ENCODE data around the gene TBC1D12.
"Not testable (repeated sequence)": the region's sequence is repeated elsewhere in the genome, so short reads cannot be mapped to it uniquely, and the experiment has no call there.

Gene TBC1D12

DNA sequence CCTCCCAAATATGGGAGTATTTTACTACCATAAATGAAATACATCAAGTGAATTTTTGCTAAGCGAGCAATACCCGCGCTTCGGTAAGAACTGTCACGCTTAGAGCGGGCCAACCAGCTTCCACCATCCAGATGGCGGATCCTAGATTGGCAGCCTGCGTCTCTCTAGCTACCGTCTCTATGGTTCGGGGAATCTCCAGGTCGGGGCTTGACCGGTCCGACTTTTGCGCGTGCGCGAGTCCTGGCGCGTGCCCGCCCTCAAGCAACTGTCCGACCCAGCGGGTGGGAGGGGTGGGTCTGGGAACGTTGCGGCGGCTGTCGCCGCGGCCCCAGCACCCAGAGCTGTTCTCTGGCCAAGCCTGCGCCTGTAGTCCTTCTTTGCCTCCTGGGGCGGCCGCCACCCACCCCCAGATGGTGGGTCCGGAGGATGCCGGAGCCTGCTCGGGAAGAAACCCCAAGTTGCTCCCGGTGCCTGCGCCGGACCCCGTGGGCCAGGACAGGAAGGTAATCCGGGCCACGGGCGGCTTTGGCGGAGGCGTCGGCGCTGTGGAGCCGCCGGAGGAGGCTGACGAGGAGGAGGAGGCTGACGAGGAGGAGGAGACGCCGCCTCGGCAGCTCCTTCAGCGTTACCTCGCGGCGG, at the start of gene TBC1D12:
Gene TBC1D12 (plus strand): TSS at position 338 of the 639 bp plus-strand sequence. CDS start 73 bp downstream, at position 411.
- DNase-seq: no peak

DNA sequence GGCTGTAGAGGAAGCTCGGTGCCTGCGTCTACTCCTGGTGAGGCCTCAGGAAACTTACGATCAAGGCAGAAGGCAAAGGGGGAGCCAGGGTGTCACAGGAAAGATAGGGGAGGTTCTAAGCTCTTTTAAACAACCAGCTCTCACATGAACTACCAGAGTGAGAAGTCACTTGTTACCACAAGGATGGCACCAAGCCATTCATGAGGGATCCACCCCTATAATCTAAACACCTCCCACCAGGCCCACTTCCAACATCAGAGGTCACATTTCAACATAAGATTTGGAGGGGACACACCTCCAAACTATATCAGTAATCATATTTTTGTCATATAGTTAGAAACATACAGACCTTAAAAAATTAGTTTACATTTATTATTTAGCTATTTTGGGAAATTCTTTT, 49.0 kb upstream of the TBC1D12 start:
- no peak for DNase-seq

DNA sequence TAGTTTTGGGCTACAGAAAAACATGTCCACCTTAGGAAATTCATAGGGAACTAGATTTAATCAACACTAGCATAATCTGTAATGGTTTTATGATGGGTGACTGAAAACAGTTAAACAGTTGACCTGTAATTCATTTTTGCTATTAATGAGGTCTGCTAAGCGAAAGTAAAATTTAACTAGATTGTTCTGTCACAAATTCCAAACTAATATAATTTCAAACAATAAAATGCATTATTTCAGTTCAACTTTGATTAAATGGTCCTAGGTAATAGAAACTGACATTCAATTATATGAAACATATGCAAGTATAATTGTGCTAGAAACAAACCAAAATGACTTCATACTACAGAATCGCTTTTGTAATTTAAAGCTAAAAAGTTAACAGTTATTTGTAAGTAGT, 46.5 kb upstream of the TBC1D12 start:
- no peak for DNase-seq

DNA sequence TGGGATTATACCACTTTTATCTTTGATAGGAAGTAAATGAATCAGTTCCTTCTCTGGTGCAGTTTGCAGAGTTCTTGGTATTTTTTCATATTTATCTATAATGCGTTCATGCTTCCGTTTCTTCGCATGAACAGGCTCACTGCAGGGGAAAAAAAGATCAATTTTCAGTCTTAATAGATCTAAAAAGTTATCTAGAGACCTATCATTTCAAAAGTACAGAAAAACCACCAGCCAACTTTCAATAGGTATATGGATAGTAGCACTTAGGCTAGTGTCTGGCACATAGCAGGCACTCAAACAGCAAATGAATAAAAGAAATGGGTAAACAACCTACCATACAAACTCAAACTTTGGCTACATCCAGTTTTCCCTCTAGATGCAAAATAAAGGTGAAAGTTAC, 45.1 kb upstream of the TBC1D12 start:
- no peak for DNase-seq

DNA sequence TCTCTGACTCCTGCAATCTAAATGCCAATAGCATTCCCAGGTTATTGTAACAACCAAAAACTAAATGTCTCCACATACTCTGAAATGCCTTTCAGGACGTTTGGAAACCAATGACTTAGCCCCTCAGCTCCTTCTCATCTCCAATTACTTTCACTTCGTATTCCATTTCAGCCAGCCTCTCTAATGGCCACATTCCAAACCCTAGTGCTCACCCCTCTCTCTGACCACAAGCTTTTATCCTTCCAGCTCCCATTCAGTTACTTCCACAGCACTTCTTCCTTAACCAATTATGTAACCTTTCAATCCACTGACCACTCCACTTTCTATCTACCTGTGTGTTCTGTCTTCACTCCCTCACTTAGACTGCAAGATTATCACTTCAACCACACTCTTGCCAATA, 43.9 kb upstream of the TBC1D12 start:
- no peak for DNase-seq

DNA sequence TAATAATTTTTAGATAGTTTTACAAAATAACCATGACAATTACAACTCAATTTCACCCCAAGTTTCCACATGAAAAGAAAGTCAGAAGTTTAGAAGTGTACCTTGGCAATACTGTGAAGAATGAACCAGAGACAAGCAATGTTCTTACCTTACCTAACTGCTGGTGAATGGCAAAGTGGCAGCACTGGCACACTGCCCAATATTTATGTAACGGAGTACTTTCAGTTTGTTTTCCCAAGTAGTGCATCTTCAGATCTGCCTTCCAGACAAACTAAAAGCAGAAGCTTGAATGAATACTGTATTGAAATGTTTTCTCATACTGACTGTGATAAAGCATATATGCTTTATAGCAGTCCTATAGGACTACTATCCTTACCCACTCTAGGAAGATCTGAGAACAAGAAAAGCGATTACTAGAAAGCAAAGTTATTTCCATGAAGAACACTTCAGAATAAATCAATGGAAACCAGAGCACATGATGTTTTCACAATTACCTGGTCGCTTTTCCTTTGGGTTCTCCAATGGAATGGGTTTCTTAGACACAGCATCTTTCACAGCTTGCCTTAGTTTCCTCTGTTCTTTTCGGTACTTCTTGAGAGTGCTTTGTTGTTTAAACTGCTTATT, 41.1 kb upstream of the TBC1D12 start:
- DNase-seq: no peak

DNA sequence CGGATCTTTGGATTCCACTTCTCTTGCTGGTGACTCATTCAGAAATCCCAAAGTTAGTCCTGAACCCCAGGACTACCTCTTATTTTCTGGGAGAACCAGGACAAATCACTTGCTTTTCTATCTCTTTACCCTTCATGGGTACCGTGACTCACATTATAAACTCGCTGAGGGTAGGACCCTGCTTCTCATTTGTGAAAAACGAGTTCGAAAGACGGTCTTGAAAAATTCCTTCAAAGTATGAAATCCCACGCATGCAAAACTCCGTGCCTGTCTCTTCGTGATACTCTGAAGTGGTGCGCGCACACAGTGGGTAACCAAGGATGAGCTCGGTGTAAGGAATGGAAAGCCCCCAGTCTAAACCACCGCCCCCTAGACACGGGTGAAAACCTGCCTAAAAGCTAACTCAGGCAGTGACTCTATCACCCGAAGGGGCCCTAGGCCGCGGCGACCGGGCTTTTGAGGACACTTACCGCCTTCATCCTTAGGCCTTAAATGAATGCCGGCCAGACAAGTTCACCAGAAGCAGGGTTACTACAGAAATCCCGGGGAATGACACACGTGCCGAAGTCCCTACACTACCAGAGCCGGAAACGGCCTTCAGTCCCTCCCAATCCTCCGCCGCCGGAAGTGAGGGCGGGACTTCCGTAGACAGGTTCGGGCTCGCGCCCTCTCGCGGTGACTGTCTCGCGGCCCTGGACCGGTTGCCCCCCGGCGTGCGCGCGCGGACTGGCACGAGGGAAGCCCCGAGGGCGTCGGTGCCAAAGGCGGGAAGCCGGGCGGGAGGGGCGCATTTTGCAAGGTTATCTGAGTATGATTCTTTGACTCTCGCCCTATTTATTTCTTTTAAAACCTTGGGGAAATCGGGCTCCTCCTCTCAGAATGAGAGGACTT, 39.7 kb upstream of the TBC1D12 start, which contains the start of gene NOC3L:
Gene NOC3L (minus strand): TSS at position 580 of the 891 bp plus-strand sequence. CDS start 101 bp downstream, at position 479.
- DNase-seq: peak; percentile 92

DNA sequence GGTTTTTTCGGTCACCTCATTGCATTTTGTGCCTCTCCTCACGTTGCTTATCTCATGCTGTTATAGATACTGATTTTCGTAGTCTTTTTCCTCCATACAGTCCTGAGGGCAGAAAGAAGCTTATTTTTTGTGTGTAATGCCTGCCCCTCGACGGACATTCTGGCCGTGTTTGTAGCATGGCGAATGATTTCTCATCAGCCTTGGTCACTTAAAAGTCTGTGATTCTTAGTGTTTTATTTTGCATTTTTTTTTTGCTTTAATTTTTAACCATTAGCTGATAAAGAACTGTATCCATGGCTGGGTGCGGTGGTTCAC, 39.1 kb upstream of the TBC1D12 start:
- DNase-seq: no peak

DNA sequence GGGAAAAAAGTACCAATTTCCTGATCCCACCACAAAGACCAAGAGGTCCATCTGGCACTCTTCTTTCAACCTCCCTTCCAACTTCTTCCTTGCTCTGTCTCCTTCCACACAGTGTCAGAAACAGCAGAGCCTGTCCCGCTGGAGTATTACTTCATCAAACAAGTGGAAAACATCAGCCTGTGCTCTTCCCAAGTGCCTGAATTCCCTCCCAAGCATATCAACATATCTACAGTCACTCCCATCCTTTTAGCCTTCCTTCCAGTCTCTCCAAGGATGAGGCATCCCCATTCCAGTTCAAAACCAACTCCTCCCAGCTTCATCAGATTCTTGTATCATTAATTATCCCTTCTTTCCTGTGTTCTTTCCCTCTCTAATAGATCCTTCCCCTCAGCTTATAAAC, 37.9 kb upstream of the TBC1D12 start:
- DNase-seq: no peak

DNA sequence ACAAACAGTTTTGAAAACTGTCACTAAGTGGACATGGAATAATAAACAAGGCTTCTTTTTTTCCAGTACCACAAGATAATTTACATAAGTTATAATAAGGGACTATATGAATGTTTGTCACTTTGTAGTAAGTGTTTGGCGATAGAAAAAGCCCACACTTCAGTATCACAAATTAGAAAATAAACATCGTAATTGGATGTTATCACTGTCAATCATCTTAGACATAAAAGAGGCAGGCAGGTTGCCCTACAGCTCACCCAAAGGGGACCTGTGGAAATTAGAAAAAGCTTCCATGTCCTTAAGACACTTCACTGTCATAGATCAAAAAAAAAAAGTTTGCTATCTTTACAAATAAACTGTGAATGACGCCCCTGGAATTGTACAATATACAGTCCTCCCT, 36.0 kb upstream of the TBC1D12 start:
- no peak for DNase-seq

DNA sequence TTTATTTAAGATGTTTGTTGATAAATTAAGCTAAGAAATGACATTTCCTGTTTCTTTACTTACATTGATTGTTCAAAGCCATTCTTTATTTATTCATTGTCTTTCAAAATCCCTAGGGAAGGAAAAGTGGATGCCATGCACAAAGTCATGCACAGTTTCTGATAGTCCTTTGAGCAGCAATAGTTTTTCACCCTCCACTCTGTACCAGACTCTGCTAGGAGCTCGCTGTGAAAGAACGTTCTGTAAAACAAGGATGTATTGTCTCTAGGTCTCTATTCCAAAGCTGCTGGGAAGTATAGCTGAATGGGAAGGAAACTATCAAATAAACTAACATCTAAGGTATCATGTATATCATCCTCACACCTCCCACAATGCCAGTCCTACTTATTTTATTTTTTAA, 31.8 kb upstream of the TBC1D12 start:
- no peak for DNase-seq

DNA sequence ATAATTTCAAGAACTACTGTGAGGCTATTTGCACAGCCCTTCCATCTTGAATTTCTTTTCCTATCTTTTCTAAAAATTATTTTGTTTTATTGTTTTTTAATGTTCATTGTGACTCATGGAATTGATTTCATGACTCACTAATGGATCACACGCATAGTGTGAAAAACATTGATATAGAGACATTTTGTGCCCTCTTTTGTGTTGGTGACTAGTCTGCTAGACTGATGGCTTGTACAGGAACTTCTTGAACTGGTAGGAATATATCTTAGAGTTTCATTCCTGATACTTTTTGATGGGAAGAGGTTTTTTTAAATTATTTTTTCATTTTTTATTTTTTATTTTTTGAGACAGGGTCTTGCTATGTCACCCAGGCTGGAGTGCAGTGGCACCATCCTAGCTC, 27.0 kb upstream of the TBC1D12 start:
- DNase-seq: no peak

DNA sequence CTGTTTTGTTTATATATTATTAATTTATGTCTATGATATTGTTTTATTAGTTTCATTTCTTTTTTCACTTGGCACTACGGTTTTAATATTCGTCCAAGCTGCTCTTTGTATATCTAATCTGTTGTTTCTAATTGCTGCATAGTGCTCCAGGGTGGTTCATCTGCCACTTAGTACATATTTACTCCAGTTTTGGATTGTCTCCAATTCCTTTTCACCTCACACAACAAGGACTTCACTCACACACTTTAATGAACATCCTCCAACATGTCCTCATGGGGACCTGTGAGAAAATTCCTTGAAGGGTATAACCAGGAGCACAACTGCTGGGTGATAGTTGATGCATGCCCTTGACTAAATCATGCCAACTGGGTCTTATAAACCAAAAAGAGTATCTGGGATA, 25.5 kb upstream of the TBC1D12 start:
- DNase-seq: no peak

DNA sequence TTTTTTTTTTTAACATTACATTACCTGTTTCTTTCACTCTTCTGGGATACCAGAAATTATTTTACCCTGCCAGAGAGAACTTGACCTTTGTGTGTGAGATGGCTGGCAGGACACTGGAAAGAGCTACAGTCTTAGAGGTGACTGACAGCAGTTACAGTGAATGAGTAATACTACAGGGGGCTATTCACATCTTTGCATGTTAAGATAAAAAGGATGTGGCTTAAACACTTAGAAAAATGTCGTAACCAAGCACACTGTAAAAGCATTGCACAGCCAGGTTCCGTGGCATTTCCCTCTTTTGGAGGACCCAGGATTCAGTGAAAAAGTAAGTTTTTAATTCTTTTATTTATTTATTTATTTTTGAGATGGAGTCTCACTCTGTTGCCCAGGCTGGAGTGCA, 18.8 kb upstream of the TBC1D12 start:
- no peak for DNase-seq

DNA sequence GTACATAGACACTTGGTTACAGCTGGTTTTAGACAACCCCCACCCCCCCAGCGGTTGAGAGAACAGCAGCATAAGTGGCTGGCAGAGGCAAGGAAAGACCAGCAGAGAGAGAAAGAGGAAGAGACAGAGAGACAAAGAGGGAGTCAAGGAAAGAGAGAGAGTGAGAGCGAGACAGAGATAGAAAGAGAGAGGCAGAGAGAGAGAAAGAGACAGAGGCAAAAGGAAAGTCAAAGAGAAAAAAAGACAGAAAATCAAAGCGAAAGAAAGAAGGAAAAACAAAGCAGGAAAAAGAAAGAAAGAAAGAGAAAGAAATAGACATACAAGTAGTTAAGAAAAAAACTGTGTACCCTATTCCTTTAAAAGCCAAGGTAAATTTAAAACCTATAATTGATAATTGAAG, 16.6 kb upstream of the TBC1D12 start:
- DNase-seq: not testable (repeated sequence)

DNA sequence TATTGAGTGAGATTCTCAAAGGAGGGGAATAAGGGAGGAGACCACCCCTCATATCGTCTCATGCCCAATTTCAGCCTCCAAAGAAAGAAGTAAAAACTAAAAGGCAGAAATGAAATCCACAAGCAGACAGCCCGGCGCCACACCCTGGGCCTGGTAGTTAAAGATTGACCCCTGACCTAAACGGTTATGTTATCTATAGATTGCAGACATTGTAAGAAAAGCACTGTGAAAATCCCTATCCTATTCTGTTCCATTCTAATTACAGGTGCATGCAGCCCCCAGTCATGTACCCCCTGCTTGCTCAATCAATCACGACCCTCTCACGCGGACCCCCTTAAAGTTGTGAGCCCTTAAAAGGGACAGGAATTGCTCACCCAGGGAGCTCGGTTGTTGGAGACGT, 10.2 kb upstream of the TBC1D12 start:
- not testable (repeated sequence) for DNase-seq

DNA sequence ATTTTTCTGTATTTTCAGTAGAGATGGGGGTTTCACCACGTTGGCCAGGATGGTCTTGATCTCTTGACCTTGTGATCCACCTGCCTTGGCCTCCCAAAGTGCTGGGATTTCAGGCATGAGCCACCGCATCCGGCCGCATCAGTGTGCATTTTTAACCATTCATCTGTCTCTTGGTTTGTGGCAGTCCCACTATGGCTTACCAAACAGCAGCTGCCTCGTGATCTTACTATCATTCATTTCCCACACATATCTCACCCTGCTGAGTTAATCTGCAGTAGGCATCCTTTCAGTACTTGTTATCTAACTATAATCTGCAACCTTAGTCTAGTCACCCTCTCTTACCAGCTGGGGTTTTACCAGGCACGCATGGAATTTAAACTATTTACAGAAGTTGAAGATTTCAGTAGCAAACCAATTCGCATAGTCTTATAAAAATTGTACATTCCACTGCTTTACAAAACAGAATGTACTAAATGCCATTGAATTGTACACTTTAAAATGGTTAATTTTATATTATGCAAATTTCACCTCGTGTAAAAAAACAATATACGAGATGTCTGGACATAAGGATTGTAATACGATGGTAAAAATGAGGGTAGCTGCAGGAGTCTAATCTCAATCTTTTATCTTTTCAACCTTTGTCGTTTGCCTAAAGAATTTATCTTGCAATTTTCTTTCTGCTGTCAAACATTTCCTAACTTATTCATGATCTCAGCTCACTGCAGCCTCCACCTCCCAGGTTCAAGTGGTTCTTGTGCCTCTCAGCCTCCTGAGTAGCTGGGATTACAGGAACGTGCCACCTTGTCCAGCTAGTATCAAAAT, 4.6 kb upstream of the TBC1D12 start:
- no peak for DNase-seq

DNA sequence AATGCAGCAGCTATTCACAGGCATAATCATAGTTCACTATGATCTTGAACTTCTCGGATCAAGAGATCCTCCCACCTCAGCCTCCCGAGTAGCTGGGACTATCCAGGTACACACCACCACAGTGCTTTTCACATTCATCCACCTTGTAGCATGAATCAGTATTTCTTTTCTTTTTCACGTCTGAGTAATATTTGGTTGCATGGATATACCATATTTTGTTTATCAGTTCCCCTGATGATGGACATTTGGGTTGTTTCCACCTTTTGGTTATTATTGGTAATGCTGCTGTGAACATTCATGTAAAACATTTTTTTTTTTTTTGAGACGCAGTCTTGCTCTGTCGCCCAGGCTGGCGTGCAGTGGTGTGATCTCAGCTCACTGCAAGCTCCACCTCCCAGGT, 3.6 kb upstream of the TBC1D12 start:
- DNase-seq: no peak

DNA sequence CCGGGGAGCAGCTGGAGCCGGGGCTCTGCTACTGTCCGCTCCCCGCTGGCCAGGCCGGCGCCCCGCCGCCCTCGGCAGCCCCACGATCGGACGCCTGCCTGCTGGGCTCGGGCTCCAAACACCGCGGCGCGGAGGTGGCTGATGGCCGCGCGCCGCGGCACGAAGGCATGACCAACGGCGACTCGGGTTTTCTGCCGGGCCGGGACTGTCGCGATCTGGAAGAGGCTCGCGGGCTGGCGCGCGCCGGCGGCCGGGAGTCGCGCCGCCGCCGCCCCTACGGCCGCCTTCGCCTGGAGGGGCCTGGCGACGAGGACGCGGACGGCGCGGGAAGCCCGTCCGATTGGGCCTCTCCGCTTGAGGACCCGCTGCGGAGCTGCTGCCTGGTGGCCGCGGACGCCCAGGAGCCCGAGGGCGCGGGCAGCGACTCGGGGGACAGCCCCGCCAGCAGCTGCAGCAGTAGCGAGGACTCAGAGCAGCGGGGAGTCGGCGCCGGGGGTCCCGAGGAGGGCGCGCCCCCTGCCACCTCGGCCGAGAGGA, 570 bp downstream of the TBC1D12 start:
- DNase-seq: no peak

DNA sequence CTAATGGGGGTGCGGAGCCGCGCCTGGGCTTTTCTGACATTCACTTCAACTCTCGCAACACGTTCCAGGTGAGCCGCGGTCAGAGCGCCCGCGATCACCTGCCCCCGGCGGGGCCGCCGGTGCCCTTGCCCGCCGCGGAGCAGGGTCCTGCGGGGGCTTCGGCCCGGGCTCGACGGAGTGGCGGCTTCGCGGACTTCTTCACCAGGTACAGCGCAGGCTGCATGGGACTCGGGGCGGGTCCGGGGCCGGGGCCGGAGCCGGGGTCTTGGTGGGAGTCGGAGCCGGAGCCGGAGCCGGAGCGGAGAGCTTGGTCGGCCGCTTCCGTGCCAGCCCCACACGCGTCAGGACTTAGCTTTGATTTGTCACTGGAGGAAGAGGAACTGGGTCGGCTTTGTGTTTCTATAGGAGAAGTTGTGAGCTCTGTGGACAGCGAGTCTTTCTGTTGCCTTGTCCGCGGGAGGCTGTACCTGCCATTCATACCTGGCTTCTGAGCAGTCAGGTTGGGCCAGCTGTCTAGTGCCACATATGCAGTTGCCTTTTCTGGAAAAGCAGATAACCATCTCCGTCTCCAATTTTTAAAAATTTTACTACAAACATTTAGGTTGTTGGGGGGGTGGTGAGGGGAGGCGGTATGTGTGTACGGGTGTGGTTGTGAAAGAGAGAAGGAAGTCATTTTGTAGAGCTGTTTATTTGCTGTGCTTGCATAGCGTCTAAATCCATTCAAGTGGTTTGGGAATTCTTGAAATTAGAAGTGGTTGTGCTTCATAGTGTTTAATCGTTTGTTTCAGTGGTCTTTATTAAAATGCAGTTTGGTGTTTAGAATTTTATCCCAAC, 1.3 kb downstream of the TBC1D12 start:
- no peak for DNase-seq

DNA sequence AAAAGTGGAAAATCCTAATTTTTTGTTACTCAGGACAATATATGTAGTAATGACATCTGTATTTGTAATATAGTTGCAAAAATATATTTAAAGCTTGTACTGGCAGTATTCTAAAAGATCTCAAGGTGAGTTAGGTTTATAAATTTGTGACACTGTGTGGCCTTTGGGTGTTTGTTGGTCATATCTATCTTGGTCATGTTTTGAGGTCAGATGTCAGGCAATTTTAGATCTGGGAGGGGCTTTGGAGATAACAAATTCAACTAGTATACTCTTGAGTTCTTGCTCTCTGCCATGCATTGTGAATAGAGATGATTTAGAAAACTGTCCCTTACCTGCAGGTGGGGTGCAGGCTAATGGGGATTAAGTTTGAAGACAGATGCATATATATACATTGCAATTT, 3.1 kb downstream of the TBC1D12 start:
- no peak for DNase-seq

DNA sequence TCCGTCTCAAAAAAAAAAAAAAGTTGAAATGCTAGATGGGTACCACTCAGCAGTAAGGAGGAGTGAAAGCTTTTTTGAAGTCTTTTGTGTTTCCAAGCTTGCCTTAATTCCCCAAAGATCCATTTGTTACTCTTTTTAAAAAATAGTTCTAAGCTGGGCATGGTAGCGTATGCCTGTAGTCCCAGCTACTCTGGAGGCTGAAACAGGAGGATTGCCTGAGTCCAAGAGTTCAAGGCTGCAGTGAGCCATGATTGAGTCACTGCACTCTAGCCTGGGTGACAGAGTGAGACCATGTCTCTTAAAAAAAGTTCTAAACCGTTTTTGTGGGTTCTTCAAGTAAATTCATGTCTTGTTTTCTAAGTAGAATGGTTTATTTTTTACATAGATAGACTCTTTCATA, 5.3 kb downstream of the TBC1D12 start:
- no peak for DNase-seq

Data from activated gamma-delta T cell treated with Interleukin-2 at 50 U/mL for 16 hours (primary cell).